Body of pancreas (tissue), 4 donors: ENCODE data around the gene SAA4. TPM values are rescaled to one million over a fixed set of nuclear protein-coding genes. Genes with fewer than 3 reads are reported as not detected.
A peak's percentile ranks its signal among the peaks of the same experiment; 100 is the strongest.
"Not testable (repeated sequence)": the region's sequence is repeated elsewhere in the genome, so short reads cannot be mapped to it uniquely, and the experiment has no call there.

ENCODE experiments used
- ATAC-seq: fragments of 150-250 bp; one replicate; pipeline ENCODE4 v1.9.1; 2016
- DNase-seq, 4 donors: peaks; one replicate each; pipeline ENCODE4 v3.0.0-alpha.2; 2019
- H3K27ac ChIP-seq, 4 donors: fragments of 200-600 bp; sonication (generic); 1 replicate in 3 of 4; 2 replicates in 1 of 4; pipeline versions ENCODE4 v1.5.1 to v1.6.1; 2016 to 2019; ENCODE audit warnings: mild to moderate bottlenecking in 1 of 4, mixed read lengths in 1 of 4, moderate library complexity in 1 of 4
- H3K27me3 ChIP-seq, 2 donors: fragments of 200-600 bp; sonication (generic); one replicate each; pipeline ENCODE4 v1.6.0; 2016; ENCODE audit warnings: mild to moderate bottlenecking in 1 of 2
- H3K36me3 ChIP-seq, 2 donors: fragments of 200-600 bp; sonication (generic); replicated peaks in 1 of 2; 2 replicates each; pipeline ENCODE4 v1.5.1; 2016; ENCODE audit warnings: low read depth in 2 of 2; ENCODE audit not compliant: insufficient read depth in 1 of 2
- H3K4me1 ChIP-seq: fragments of 200-600 bp; sonication (generic); one replicate; pipeline ENCODE4 v1.6.0; 2016
- H3K4me3 ChIP-seq, 2 donors: fragments of 200-600 bp; sonication (generic); 1 replicate in 1 of 2; 2 replicates in 1 of 2; pipeline ENCODE4 v1.5.1; 2016 to 2019
- H3K9me3 ChIP-seq, 3 donors: fragments of 200-600 bp; sonication (generic); 1 replicate in 2 of 3; 2 replicates in 1 of 3; pipeline ENCODE4 v1.5.1; 2016
- POLR2A ChIP-seq, 3 donors: fragments of 450-650 bp; IDR thresholded peaks; one replicate each; pipeline ENCODE4 v1.6.1; 2016; ENCODE audit warnings: antibody characterized with exemption in 3 of 3, mild to moderate bottlenecking in 2 of 3
- WGBS, 2 donors: methylation state at CpG; one replicate each; pipeline ENCODE4 v1.1.5; 2017; 5-methylcytosine and 5-hydroxymethylcytosine counted together
- intact Hi-C: fragments of 100-400 bp; cut with DNase I; formaldehyde crosslinking; loops from one replicate; pipeline ENCODE4 v1.15.1; 2023
- total RNA-seq, 2 donors: library from RNA; depleted of rRNA; stranded (reverse); fragments of >200 nt; gene quantifications; one replicate each; pipeline ENCODE4 v1.1.0, GENCODE V29; 2016
- TF ChIP-seq, protein P1 (sequence below), 7 experiments: fragments of 450-650 bp in 4 of 7; fragments of 200-600 bp in 3 of 7; sonication (generic) in 3 of 7; IDR thresholded peaks; one replicate each; pipeline ENCODE4 v1.5.1; 2016 to 2019; ENCODE audit warnings: antibody characterized with exemption in 7 of 7

SAA4 gene
- total RNA-seq, 2 donors from 2014 or later, result not detected

GRCh38 chr11:18277565-18278271, 41.1 kb upstream of the SAA4 start:
- H3K27me3 ChIP-seq, result no peaks in the 10 kb centered on the region
- no peaks in the 10 kb centered on the region for H3K4me1 ChIP-seq
- peaks cover 0 to 12% of the 10 kb centered on the region in 2 donors for H3K36me3 ChIP-seq
- no peak overlapping the region for H3K4me3 ChIP-seq
- DNase-seq (peak in 1 of 4 donors; percentile 54), ATAC-seq (no peak)
- 82 to 91% methylated on average over 5 of the region's 5 CpGs for WGBS, 2 donors
- H3K27ac ChIP-seq, result peak overlapping the region in 1 of 4 donors; percentile 45
- no peaks in the 10 kb centered on the region for H3K9me3 ChIP-seq
- TF ChIP-seq, protein P1, sequence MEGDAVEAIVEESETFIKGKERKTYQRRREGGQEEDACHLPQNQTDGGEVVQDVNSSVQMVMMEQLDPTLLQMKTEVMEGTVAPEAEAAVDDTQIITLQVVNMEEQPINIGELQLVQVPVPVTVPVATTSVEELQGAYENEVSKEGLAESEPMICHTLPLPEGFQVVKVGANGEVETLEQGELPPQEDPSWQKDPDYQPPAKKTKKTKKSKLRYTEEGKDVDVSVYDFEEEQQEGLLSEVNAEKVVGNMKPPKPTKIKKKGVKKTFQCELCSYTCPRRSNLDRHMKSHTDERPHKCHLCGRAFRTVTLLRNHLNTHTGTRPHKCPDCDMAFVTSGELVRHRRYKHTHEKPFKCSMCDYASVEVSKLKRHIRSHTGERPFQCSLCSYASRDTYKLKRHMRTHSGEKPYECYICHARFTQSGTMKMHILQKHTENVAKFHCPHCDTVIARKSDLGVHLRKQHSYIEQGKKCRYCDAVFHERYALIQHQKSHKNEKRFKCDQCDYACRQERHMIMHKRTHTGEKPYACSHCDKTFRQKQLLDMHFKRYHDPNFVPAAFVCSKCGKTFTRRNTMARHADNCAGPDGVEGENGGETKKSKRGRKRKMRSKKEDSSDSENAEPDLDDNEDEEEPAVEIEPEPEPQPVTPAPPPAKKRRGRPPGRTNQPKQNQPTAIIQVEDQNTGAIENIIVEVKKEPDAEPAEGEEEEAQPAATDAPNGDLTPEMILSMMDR (IDR thresholded peaks at IDR 0.05), result no peak
- TF ChIP-seq POLR2A (IDR thresholded peaks at IDR 0.05), result no peak
- intact Hi-C loops, result no loop called here

DNA sequence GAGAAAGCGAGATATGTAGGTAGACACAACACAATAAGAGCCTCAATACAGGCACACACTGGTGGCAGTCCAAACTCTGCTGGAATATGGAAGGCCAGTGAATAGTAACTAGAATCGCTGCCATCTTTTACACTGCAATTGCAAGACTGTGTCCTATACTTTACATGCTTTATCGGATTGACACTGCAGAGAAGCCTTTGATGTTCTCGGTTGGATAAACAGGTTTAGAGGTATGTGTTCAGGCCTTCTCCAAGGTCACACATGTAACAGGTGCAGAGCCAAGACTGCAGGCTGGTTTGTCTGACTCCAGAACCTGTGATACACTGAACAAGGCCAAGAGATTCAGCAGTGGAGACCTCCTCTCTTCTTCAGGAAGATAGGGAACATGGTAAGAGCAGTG, 34.6 kb upstream of the SAA4 start:
- 44 to 48% methylated on average over 4 of the region's 4 CpGs for WGBS, 2 donors
- no peak overlapping the region for H3K4me3 ChIP-seq
- H3K9me3 ChIP-seq, result no peaks in the 10 kb centered on the region
- H3K27ac ChIP-seq, result no peak overlapping the region
- no peaks in the 10 kb centered on the region for H3K27me3 ChIP-seq
- no peak for TF ChIP-seq POLR2A (IDR thresholded peaks at IDR 0.05)
- TF ChIP-seq, protein P1 (IDR thresholded peaks at IDR 0.05), result no peak
- H3K36me3 ChIP-seq, result no peaks in the 10 kb centered on the region
- H3K4me1 ChIP-seq, result no peaks in the 10 kb centered on the region
- intact Hi-C loops, result no loop called here
- DNase-seq (no peak), ATAC-seq (no peak)

- no peak overlapping the region for H3K4me3 ChIP-seq
- H3K27me3 ChIP-seq, result no peaks in the 10 kb centered on the region
- WGBS, 2 donors, result 60 to 71% methylated on average over 4 of the region's 4 CpGs
- DNase-seq, result no peak
- intact Hi-C loops, result no loop called here
- H3K27ac ChIP-seq, result no peak overlapping the region
- TF ChIP-seq, protein P1 (IDR thresholded peaks at IDR 0.05), result no peak
- TF ChIP-seq POLR2A (IDR thresholded peaks at IDR 0.05), result no peak
- H3K4me1 ChIP-seq, result no peaks in the 10 kb centered on the region
- H3K36me3 ChIP-seq, result no peaks in the 10 kb centered on the region
- H3K9me3 ChIP-seq, result no peaks in the 10 kb centered on the region
- ATAC-seq, result no peak
These were observed 33.5 kb upstream of the SAA4 start for GRCh38 chr11:18270102-18270501.

DNA sequence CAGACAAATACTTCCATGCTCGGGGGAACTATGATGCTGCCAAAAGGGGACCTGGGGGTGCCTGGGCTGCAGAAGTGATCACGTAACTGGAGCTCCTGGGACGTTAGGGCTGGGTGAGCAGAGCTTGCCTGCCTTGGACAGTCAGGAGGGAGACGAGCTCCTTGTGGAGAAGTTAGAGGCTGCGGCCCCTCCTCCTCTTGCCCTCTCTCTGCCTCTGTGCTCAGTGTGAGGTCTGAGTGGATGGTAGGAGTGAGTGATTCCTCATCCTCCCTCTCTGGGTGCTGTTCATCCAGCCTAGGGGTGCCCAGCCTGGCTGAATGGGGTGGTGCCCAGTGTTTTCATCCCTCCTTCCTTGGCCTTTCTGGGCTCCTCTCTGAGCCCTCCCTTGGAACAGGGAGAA, 32.6 kb upstream of the SAA4 start:
- H3K4me1 ChIP-seq, H3K27ac ChIP-seq, intact Hi-C loops, DNase-seq, H3K27me3 ChIP-seq, H3K4me3 ChIP-seq, H3K9me3 ChIP-seq, ATAC-seq, H3K36me3 ChIP-seq: not testable (repeated sequence)
- 89% methylated on average over 1 of the region's 5 CpGs; no CpG with 5 or more reads in 1 of the 2 donors for WGBS, 2 donors

GRCh38 chr11:18267335-18268133, 30.9 kb upstream of the SAA4 start:
- H3K27me3 ChIP-seq, H3K27ac ChIP-seq, intact Hi-C loops, H3K4me1 ChIP-seq, H3K9me3 ChIP-seq, H3K4me3 ChIP-seq, ATAC-seq, DNase-seq, H3K36me3 ChIP-seq: not testable (repeated sequence)
- 54 to 67% methylated on average over 6 to 9 of the region's 10 CpGs for WGBS, 2 donors
